Stimulated activated naive CD8-positive, alpha-beta T cell treated with anti-CD3 and anti-CD28 coated beads, Interleukin-15, Interleukin-2, amounts not matched to agents 100 ng/mL and 50 ng/mL, for 24 hours (primary cell): ENCODE data around the gene CCDC127.
A peak's percentile ranks its signal among the peaks of the same experiment; 100 is the strongest.
"Not testable (repeated sequence)": the region's sequence is repeated elsewhere in the genome, so short reads cannot be mapped to it uniquely, and the experiment has no call there.

ENCODE experiments used
- H3K27ac Mint-ChIP-seq: one replicate; pipeline ENCODE4 v1.8.0; 2021; ENCODE audit warnings: mild to moderate bottlenecking, mixed read lengths
- H3K27me3 Mint-ChIP-seq: one replicate; pipeline ENCODE4 v1.8.0; 2021; ENCODE audit warnings: mixed read lengths
- H3K36me3 Mint-ChIP-seq: one replicate; pipeline ENCODE4 v1.8.0; 2021; ENCODE audit warnings: low read depth, mixed read lengths
- H3K4me1 Mint-ChIP-seq: one replicate; pipeline ENCODE4 v1.8.0; 2021; ENCODE audit warnings: low read depth, mixed read lengths
- H3K4me3 Mint-ChIP-seq: one replicate; pipeline ENCODE4 v1.8.0; 2021; ENCODE audit warnings: mild to moderate bottlenecking, mixed read lengths
- H3K9me3 Mint-ChIP-seq: one replicate; pipeline ENCODE4 v1.8.0; 2021; ENCODE audit warnings: mixed read lengths

The CCDC127 gene

GRCh38 chr5:245717-246116, 27.8 kb upstream of the CCDC127 start:
- H3K4me1 Mint-ChIP-seq, H3K27me3 Mint-ChIP-seq, H3K27ac Mint-ChIP-seq, H3K9me3 Mint-ChIP-seq, H3K4me3 Mint-ChIP-seq: not testable (repeated sequence)
- peaks cover 76% of the 10 kb centered on the region for H3K36me3 Mint-ChIP-seq

DNA sequence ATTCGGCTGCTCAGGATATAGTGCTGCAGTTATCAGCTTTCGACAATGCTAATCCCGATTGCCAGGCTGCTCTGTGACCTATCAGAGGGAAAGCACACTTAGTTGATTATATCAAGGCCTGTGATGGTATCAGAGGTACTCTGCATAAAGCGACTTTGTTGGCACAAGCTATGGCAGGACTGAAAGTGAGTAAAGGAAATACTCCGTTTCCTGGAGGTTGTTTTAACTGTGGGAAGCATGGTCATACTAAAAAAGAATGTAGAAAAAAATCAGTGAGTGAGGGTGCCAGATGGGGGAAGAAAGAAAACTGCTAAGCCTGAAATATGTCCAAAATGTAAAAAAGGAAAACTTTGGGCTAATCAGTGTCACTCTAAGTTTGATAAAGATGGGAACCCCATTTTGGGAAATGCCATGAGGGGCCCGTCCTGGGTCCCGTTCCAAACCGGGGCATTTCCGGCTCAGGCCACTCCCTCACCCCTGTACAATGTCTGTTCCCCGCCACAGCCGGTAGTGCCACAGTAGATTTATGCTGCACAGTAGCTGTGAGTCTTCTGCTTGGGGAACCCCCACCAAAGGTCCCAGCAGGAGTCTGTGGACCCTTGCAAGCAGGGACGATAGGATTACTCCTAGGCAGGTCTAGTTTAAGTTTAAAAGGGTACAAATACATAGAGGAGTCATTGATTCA, 25.9 kb upstream of the CCDC127 start:
- H3K27me3 Mint-ChIP-seq, H3K4me1 Mint-ChIP-seq, H3K4me3 Mint-ChIP-seq, H3K9me3 Mint-ChIP-seq: not testable (repeated sequence)
- Mint-ChIP-seq H3K27ac (peak overlapping the region; percentile 6), H3K36me3 (peaks cover 73% of the 10 kb centered on the region)

GRCh38 chr5:241045-241669, 23.2 kb upstream of the CCDC127 start:
- H3K9me3 Mint-ChIP-seq, H3K4me1 Mint-ChIP-seq, H3K27ac Mint-ChIP-seq, H3K27me3 Mint-ChIP-seq, H3K4me3 Mint-ChIP-seq: not testable (repeated sequence)
- H3K36me3 Mint-ChIP-seq, result peaks cover 53% of the 10 kb centered on the region

DNA sequence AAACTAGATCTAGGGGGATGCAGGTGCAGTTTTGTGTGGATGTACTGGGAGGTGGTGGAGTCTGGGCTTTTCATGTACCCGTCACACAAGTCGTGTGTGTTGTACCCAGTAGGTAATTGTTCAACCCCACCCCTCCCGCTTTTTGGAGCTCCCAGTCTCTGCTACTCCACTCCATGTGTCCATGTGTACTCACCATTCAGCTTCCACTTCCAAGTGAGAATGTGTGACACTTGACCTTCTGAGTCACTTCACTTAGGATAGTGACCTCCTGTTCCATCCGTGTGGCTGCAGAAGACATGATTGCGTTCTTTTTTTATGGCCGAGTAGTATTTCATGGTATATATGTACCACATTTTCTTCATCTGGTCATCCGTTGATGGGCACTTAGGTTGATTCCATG, 22.6 kb upstream of the CCDC127 start:
- H3K36me3 Mint-ChIP-seq, result peaks cover 49% of the 10 kb centered on the region
- not testable (repeated sequence) for H3K27me3 Mint-ChIP-seq, H3K4me1 Mint-ChIP-seq, H3K4me3 Mint-ChIP-seq, H3K27ac Mint-ChIP-seq, H3K9me3 Mint-ChIP-seq

- H3K27ac Mint-ChIP-seq, H3K4me1 Mint-ChIP-seq, H3K4me3 Mint-ChIP-seq, H3K9me3 Mint-ChIP-seq, H3K27me3 Mint-ChIP-seq: not testable (repeated sequence)
- peaks cover 57% of the 10 kb centered on the region for H3K36me3 Mint-ChIP-seq
These were observed 20.0 kb upstream of the CCDC127 start for GRCh38 chr5:237931-238330.

GRCh38 chr5:235527-235926, 17.6 kb upstream of the CCDC127 start:
- not testable (repeated sequence) for H3K27me3 Mint-ChIP-seq, H3K4me1 Mint-ChIP-seq, H3K4me3 Mint-ChIP-seq, H3K27ac Mint-ChIP-seq, H3K9me3 Mint-ChIP-seq
- peaks cover 47% of the 10 kb centered on the region for H3K36me3 Mint-ChIP-seq

GRCh38 chr5:234450-234849, 16.5 kb upstream of the CCDC127 start:
- H3K27ac Mint-ChIP-seq, result no peak overlapping the region
- H3K4me1 Mint-ChIP-seq, result peaks cover 3% of the 10 kb centered on the region
- H3K9me3 Mint-ChIP-seq, result no peaks in the 10 kb centered on the region
- no peak overlapping the region for H3K4me3 Mint-ChIP-seq
- peaks cover 42% of the 10 kb centered on the region for H3K36me3 Mint-ChIP-seq
- no peaks in the 10 kb centered on the region for H3K27me3 Mint-ChIP-seq

DNA sequence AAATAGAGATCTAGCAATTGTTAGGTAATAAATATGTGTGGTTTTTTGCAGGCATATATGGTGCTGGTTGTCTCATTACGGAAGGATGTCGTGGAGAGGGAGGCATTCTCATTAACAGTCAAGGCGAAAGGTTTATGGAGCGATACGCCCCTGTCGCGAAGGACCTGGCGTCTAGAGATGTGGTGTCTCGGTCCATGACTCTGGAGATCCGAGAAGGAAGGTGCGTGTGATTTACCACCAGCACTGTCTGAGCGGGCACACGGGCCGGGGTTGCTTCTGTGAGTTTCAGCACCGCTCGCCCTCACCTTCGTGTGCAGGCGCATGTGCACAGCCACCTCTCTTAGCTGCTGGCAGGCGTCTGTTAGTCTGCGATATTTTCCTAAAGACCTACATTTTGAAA, 15.5 kb upstream of the CCDC127 start:
- H3K4me3 Mint-ChIP-seq, H3K4me1 Mint-ChIP-seq, H3K9me3 Mint-ChIP-seq, H3K27me3 Mint-ChIP-seq, H3K27ac Mint-ChIP-seq: not testable (repeated sequence)
- peaks cover 49% of the 10 kb centered on the region for H3K36me3 Mint-ChIP-seq

- H3K36me3 Mint-ChIP-seq, result peaks cover 63% of the 10 kb centered on the region
- H3K27me3 Mint-ChIP-seq, result no peaks in the 10 kb centered on the region
- peaks cover 3% of the 10 kb centered on the region for H3K4me1 Mint-ChIP-seq
- no peaks in the 10 kb centered on the region for H3K9me3 Mint-ChIP-seq
- H3K27ac Mint-ChIP-seq, result no peak overlapping the region
- no peak overlapping the region for H3K4me3 Mint-ChIP-seq
These were observed 13.7 kb upstream of the CCDC127 start for GRCh38 chr5:231661-232060.

DNA sequence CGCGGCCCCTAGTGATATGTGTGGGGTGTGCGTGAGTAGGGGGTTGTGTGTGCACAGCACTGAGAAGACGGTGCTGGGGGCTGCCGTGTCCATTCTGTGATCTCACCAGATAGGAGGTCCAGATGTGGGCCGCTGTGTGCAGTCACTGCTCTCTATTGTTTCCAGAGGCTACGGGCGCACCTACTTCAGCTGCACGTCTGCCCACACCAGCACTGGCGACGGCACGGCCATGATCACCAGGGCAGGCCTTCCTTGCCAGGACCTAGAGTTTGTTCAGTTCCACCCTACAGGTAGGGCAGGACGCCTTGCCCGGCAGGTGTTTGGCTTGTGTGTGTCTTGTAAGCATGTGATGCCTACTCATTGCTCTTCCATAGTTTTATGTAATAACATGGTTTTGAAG, 12.8 kb upstream of the CCDC127 start:
- Mint-ChIP-seq H3K36me3 (peaks cover 67% of the 10 kb centered on the region), H3K27me3 (no peaks in the 10 kb centered on the region), H3K4me1 (peaks cover 3% of the 10 kb centered on the region), H3K9me3 (no peaks in the 10 kb centered on the region), H3K27ac (no peak overlapping the region), H3K4me3 (no peak overlapping the region)

- peaks cover 67% of the 10 kb centered on the region for H3K36me3 Mint-ChIP-seq
- H3K27me3 Mint-ChIP-seq, result no peaks in the 10 kb centered on the region
- no peak overlapping the region for H3K4me3 Mint-ChIP-seq
These were observed 10.9 kb upstream of the CCDC127 start for GRCh38 chr5:228886-229285.

GRCh38 chr5:227375-227774, 9.4 kb upstream of the CCDC127 start:
- not testable (repeated sequence) for H3K27ac Mint-ChIP-seq, H3K27me3 Mint-ChIP-seq, H3K4me3 Mint-ChIP-seq, H3K9me3 Mint-ChIP-seq
- Mint-ChIP-seq H3K4me1 (peaks cover 21% of the 10 kb centered on the region), H3K36me3 (peaks cover 66% of the 10 kb centered on the region)

More at GRCh38 chr5:228886-229285, 10.9 kb upstream of the CCDC127 start:
- peaks cover 6% of the 10 kb centered on the region for H3K4me1 Mint-ChIP-seq
- H3K9me3 Mint-ChIP-seq, result no peaks in the 10 kb centered on the region
- no peak overlapping the region for H3K27ac Mint-ChIP-seq

GRCh38 chr5:225334-225733, 7.4 kb upstream of the CCDC127 start:
- Mint-ChIP-seq H3K4me1 (peaks cover 37% of the 10 kb centered on the region), H3K27ac (no peak overlapping the region), H3K9me3 (no peaks in the 10 kb centered on the region), H3K36me3 (peaks cover 64% of the 10 kb centered on the region), H3K27me3 (no peaks in the 10 kb centered on the region), H3K4me3 (no peak overlapping the region)

DNA sequence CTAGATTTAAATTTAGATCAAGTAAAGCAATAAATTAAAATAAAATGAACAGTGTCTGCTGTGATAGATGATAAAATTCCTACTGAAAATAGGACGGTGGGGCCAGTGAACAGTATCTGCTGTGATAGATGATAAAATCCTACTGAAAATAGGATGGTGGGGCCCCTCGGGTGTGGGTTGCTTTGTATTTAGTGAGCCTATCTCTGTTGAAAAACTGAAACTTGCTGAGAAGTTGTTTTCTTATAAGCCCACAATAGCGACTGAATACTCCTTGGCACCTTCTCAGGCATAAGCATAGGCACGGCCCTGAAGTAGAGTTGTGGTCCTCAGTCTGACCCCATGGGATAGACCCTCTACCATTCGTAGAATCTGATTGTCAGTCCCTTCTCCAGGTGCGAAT, 5.8 kb upstream of the CCDC127 start:
- no peaks in the 10 kb centered on the region for H3K9me3 Mint-ChIP-seq
- H3K27me3 Mint-ChIP-seq, result no peaks in the 10 kb centered on the region
- peaks cover 61% of the 10 kb centered on the region for H3K36me3 Mint-ChIP-seq
- no peak overlapping the region for H3K4me3 Mint-ChIP-seq
- peaks cover 46% of the 10 kb centered on the region for H3K4me1 Mint-ChIP-seq
- H3K27ac Mint-ChIP-seq, result no peak overlapping the region

GRCh38 chr5:222951-223715, 5.2 kb upstream of the CCDC127 start:
- H3K27me3 Mint-ChIP-seq, H3K4me3 Mint-ChIP-seq, H3K9me3 Mint-ChIP-seq: not testable (repeated sequence)
- peaks cover 46% of the 10 kb centered on the region for H3K4me1 Mint-ChIP-seq
- peaks cover 54% of the 10 kb centered on the region for H3K36me3 Mint-ChIP-seq
- H3K27ac Mint-ChIP-seq, result peak overlapping the region; percentile 77
